ENCODE measurements around the gene TLK1. TPM values are rescaled to one million over a fixed set of nuclear protein-coding genes. Genes with fewer than 3 reads are reported as not detected.

The TLK1 gene
- total and polyA plus RNA-seq, 2 donors (not counting 3 experiments of a cell fraction or from before 2014, with no cell fraction given): 5.8 to 62.7 TPM

GRCh38 chr2:170975127-170975942, 185.4 kb downstream of the TLK1 start:
- no TSS peak for BruUV-seq (replicated peaks)
- TF ChIP-seq EZH2 (IDR thresholded peaks at IDR 0.05; ENCODE audit: borderline replicate concordance, low read depth, low read length, severe bottlenecking) (no peak), MYC (IDR thresholded peaks at IDR 0.05; ENCODE audit: low read depth, low read length) (no peak), POLR2A (IDR thresholded peaks at IDR 0.05; ENCODE audit: low read depth, low read length) (no peak), JUN (IDR thresholded peaks at IDR 0.05; ENCODE audit: borderline replicate concordance, insufficient read depth, insufficient read length, low read depth) (no peak), POLR2AphosphoS5 (IDR thresholded peaks at IDR 0.05; ENCODE audit: insufficient read depth, low read depth, low read length) (no peak), GATA2 (IDR thresholded peaks at IDR 0.05; ENCODE audit: insufficient read depth, insufficient read length, low read depth, low read length) (no peak), MAX (IDR thresholded peaks at IDR 0.05; ENCODE audit: insufficient read depth, insufficient read length) (no peak), FOS (IDR thresholded peaks at IDR 0.05; ENCODE audit: borderline replicate concordance, insufficient read depth, low read length) (no peak), CTCF (IDR thresholded peaks at IDR 0.05; ENCODE audit: extremely low read depth in 1 of 2, insufficient read depth in 1 of 2, low read depth in 1 of 2, low read length in 2 of 2) (no peak)
- Histone ChIP-seq H3K27me3 (ENCODE audit: control insufficient read depth in 2 of 2, insufficient read depth in 2 of 2, low read length in 2 of 2) (no peaks in the 10 kb centered on the region), H3K36me3 (ENCODE audit: control insufficient read depth in 2 of 2, extremely low read depth in 1 of 2, insufficient read depth in 2 of 2, low read length in 2 of 2) (no peaks in the 10 kb centered on the region), H3K9me1 (replicated peaks; ENCODE audit: control insufficient read depth, extremely low read depth, insufficient read depth, low read length) (no peaks in the 10 kb centered on the region), H3K27ac (ENCODE audit: insufficient read depth, low read depth, low read length) (no peak overlapping the region), H3K4me2 (ENCODE audit: insufficient read depth, low read length) (no peak overlapping the region), H3K9ac (replicated peaks; ENCODE audit: extremely low read depth, insufficient read depth, low read length) (no peak overlapping the region), H3K9me3 (replicated peaks; ENCODE audit: control insufficient read depth, insufficient read depth, low read length) (no peaks in the 10 kb centered on the region), H3K4me3 (replicated peaks in 1 of 3; ENCODE audit: insufficient read depth in 1 of 3, low read depth in 1 of 3, low read length in 3 of 3) (no peak overlapping the region), H3K79me2 (ENCODE audit: control insufficient read depth, insufficient read depth, low read length) (no peaks in the 10 kb centered on the region), H3K4me1 (ENCODE audit: control insufficient read depth, extremely low read depth, insufficient read depth, low read length) (peaks cover 8% of the 10 kb centered on the region), H2AFZ (ENCODE audit: low read depth, low read length) (no peak overlapping the region), H4K20me1 (replicated peaks; ENCODE audit: control insufficient read depth, extremely low read depth, insufficient read depth, low read length) (no peaks in the 10 kb centered on the region)
- no peak for FAIRE-seq
- intact Hi-C loops (cut with micrococcal nuclease): loop anchor here (10.0 kb wide), 2 partner anchors 269 to 1129 kb away; partner anchors contain the start of gene DLX2
- no peak for DNase-seq (ENCODE audit: low read depth, low spot score)
- POLR2A ChIA-PET: no interaction called here
- CTCF ChIA-PET: interaction anchor here (1.5 to 6.7 kb wide), 3 partner anchors 112 to 441 kb away, joined by 5 to 86 read pairs (median 47); partner anchors contain the start of gene TLK1
- dilution Hi-C loops (cut with MboI; ENCODE audit: extremely low pct_ligation_motif_present, low sequenced_read_pairs): no loop called here

All from endothelial cell of umbilical vein (primary cell).